GM21529 (cell line): ENCODE data around the gene MPV17.
"Not testable (repeated sequence)": the region's sequence is repeated elsewhere in the genome, so short reads cannot be mapped to it uniquely, and the experiment has no call there.

Experiments
- ATAC-seq: cut with Tn5 transposase; IDR thresholded peaks from one replicate; pipeline ENCODE4 v1.9.1; 2021; ENCODE audit not compliant: unreplicated experiment

MPV17 gene, protein sequence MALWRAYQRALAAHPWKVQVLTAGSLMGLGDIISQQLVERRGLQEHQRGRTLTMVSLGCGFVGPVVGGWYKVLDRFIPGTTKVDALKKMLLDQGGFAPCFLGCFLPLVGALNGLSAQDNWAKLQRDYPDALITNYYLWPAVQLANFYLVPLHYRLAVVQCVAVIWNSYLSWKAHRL

DNA sequence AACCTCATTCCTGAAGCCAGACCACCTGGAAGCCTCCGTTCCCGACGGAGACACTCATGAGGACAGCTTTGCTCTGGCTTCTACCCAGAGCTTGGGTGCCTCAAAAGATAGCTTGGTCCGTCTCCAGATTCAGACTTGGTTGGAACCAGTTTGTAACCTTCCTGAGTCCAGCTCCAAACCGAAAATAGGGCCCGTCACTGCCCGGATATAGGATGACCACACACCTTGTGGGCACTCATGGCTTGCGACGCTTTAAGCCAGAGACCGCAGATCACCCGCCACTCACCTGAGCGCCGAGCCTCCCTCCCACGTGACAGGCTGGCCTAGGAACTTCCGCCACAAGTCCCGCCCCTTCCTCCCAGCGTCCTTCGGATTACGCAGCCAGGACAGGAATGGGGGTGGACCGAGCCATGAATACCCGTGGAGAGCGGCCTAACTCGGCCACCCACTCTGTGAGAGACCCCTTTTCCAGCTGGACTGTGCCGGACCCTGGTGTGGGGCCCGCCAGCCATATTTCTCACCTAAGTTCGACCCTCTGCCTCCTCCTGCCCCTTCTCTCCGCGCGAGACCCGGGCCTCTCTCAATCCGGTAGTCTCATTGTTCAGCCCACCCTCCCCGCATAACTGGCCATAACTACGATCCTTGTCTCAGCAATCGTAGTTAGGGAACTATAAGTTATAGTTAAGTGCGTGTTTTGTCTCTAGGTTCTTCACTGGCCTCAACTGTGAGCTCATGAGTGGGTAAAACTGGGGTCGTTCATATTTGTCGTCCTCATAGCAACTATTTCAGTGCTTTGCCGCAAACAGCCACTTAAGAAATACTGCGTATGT lies at the start of gene MPV17:
MPV17 (minus strand) TSS at position 332 of the 830 bp plus-strand sequence. CDS start 580 bp downstream, outside the sequence.
- peak; percentile 93 for ATAC-seq

GRCh38 chr2:27370816-27371620 lies 48.1 kb upstream of the MPV17 start:
- peak; percentile 21 for ATAC-seq

GRCh38 chr2:27370026-27370815 lies 47.3 kb upstream of the MPV17 start, which contains the start of the genes EIF2B4 and SNX17:
EIF2B4 (minus strand) TSS chr2:27370338; CDS start chr2:27370314, 24 bp downstream.
SNX17 (plus strand) TSS chr2:27370616; CDS start chr2:27370744, 128 bp downstream.
- peak; percentile 87 for ATAC-seq

GRCh38 chr2:27369471-27370025 lies 46.7 kb upstream of the MPV17 start:
- peak; percentile 17 for ATAC-seq

GRCh38 chr2:27363933-27364332 lies 41.0 kb upstream of the MPV17 start:
- no peak for ATAC-seq

GRCh38 chr2:27362678-27363420 lies 40.0 kb upstream of the MPV17 start:
- ATAC-seq, result no peak

DNA sequence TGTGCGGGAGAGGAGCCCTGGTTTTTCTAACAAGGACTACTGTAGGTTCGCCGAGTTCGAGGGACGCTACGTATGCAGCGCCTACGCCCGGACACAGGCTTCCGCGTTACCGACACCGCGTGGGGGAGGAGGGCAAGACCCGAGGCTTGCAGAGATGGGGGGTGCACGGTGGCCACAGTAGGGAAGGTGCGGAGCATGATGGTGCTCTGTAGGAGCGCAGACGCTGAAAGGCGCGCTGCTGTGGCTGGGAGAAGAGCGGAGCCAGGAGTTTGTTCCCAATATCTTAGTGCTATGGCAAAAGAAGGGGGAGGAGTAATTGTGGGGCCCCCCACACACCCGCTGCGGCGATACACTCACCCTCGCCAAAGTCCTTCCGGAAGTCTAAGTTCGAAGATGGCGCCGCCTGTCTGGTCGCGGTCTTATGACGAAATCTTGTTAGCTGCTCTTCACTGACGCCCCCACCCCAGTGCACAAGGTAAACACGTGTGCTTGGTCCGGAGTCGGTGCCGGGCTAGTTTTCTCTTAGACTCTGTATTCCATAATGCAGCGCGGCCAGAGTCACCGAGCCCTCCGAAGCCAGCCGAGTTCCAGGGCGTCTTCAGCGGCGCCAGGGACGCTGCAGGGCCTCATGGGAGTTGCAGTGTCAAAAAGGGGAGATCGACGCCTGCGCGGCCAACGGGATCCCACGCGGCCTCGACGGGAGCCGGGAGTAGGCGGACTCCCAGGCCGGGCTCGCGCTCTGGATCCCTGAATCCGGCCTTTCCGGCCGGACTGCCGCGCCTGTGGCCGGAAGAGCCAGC lies 33.7 kb upstream of the MPV17 start, which contains the start of gene GTF3C2:
GTF3C2 (minus strand) TSS at position 383 of the 800 bp plus-strand sequence. CDS start 13,210 bp downstream, outside the sequence.
- ATAC-seq, result peak; percentile 81

DNA sequence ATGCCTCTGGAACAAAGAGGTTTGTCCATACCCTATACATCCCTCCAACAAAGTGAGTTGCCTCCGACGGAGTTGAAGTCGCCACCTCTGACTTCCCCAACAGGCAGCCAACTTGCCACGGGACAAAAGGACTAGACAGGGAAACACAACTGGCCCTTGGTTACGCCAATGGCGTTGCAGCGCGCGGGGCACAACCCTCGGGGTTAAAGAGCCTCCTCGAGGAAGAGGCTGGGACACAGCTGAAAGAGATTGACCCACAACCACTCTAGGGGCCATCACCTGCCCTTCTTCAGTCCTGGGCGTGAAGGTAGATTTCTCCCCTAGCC lies 33.1 kb upstream of the MPV17 start:
- ATAC-seq, result peak; percentile 38

DNA sequence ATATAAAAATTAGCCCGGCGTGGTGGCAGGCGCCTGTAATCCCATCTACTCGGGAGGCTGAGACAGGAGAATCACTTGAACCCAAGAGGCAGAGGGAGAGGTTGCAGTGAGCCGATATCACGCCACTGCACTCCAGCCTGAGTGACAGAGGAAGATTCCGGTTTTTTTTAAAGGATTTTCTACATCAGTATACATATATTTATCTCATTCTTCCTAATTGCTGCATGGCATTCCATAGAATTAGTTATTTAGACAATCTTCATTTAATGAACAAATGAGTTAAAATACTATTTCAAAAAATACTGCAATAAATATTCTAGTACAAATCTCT lies 31.7 kb upstream of the MPV17 start:
- ATAC-seq, result no peak

DNA sequence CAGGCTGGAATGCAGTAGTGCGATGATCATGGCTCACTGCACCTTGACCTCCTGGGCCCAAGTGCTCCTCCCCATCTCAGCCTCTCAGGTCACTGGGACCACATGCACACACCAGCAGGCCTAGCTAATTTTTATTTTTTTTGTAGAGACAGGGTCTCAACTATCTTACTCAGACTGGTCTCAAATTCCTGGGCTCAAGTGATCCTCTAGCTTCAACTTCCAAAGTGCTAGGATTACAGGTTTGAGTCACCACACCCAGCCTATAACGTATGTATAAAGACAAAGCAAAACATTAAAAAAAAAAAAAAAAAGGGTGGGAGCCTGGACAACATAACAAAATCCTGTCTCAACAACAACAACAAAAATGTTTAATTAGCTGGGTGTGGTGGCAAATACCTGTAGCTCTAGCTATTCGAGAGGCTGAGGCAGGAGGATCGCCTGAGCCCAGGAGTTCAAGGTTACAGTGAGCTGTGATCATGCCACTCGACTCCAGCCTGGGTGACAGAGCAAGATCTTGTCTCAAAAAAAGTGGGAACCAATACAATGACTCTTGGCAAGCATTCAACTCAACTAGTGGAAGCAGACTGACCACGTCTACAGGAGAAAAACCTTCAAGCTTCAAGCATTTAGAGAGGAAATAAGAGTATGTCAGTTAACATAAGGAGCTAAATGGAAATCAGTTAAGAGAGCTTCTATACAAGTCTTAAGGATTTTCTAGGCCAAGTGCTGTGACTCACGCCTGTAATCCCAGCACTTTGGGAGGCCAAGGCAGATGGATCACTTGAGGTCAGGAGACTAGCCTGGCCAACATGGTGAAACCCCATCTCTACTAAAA lies 31.1 kb upstream of the MPV17 start:
- no peak for ATAC-seq

DNA sequence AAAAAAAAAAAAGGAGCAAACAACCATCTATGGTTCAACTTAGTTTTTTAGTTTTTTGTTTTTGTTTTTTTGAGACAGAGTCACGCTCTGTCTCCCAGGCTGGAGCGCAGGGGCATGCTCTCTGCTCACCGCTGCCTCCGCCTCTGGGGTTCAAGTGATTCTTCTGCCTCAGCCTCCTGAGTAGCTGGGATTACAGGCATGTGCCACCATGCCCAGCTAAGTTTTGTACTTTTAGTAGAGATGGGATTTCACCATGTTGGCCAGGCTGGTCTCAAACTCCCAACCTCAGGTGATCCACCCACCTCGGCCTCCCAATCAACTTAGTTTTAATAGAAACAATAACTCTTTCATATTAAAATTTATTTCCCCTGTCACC lies 30.5 kb upstream of the MPV17 start:
- ATAC-seq, result not testable (repeated sequence)

DNA sequence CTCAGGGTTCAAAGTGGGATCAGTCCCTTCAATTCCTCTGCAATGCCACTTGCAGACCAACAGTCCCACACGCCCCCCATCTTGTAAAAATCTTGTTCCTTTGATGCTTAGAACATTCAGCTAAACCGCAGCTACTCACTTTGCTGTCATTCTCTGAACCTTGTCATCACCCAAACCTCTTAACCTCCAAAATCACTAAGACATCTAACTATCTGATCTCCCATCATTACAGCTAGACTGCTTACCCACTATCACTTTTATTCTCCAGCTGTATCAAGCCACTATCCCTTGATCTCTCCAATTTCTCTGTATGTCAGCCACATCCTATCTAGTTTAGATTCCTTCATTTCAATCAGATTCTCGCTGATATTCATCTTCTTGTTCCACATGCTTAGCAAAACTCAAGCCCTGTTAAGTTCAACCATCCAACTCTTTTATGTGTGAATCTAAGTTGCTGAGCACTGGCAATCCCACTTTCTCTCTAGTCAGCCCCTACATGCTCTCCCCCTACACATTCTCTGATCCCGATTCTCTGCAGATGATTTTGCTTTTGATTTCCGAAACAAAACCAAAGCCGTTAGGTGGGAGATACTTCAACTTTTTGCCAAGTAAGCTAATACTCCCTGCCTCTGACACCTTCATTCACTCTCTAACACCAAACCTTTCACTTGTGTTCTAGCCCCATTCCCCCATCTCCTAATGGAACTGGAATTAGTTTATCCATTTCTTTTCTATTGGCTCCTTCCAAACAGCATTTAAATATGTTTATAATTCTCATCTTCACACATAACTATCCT lies 29.1 kb upstream of the MPV17 start:
- ATAC-seq, result no peak

- no peak for ATAC-seq
Observed at GRCh38 chr2:27350106-27350693, 27.3 kb upstream of the MPV17 start.

DNA sequence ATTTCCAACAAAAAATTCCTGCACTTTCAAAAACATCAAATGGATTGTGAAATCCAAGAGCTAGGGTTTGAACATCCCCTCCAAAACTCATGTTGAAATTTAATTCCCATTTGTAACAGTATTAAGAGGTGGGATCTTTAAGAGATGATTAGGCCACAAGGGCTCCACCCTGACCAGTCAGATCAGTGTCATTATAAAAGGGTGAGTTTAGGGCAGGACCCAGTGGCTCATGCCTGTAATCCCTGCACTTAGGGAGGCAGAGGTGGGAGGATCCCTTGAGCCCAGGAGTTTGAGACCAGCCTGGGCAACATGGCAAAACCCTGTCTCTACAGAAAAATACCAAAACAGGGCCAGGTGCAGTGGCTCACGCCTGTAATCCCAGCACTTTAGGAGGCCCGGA lies 24.7 kb upstream of the MPV17 start:
- no peak for ATAC-seq

DNA sequence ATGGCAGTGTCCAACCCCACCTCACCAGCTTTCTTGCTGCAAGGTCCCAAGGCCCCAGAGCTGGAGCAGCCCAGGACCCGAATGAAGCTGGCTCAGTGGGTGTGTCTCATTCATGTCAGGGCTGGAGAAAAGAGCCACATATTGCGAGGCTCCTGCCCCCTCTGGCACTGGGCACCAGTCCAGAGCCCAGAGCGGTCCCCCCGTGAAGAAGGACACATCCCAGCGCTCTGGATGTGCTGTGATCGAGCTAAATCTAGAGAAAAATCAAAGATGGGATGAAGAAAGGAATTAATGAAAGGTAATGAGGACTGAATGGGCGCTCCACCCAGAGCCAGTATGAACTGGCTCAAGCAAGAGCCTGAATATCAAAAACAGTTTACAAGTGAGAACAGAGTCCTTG lies 13.3 kb upstream of the MPV17 start:
- ATAC-seq, result no peak

- no peak for ATAC-seq
Observed at GRCh38 chr2:27335311-27335710, 12.4 kb upstream of the MPV17 start.

DNA sequence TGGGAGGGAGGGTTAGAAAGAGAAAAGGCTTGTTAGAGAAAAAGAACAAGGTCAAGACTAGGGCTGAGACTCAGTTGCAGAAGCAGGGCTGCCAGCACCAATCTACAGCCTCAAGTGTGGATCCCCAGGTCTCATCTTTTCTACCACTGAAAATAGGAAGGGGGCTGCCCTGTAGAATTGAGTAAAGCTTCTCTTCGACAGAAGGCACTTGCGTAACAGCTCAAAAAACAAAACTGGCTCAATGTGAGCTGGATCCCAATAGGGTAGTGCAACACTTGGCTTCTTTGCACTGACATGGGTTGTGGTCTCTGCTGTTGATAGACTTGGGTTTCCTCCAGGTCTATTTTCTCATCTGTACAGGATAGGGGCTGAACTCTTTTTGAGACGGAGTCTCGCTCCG lies 1.8 kb upstream of the MPV17 start:
- no peak for ATAC-seq
